ENCODE measurements around the gene LCN1.
"Not testable (repeated sequence)": the region's sequence is repeated elsewhere in the genome, so short reads cannot be mapped to it uniquely, and the experiment has no call there.

LCN1 gene

DNA sequence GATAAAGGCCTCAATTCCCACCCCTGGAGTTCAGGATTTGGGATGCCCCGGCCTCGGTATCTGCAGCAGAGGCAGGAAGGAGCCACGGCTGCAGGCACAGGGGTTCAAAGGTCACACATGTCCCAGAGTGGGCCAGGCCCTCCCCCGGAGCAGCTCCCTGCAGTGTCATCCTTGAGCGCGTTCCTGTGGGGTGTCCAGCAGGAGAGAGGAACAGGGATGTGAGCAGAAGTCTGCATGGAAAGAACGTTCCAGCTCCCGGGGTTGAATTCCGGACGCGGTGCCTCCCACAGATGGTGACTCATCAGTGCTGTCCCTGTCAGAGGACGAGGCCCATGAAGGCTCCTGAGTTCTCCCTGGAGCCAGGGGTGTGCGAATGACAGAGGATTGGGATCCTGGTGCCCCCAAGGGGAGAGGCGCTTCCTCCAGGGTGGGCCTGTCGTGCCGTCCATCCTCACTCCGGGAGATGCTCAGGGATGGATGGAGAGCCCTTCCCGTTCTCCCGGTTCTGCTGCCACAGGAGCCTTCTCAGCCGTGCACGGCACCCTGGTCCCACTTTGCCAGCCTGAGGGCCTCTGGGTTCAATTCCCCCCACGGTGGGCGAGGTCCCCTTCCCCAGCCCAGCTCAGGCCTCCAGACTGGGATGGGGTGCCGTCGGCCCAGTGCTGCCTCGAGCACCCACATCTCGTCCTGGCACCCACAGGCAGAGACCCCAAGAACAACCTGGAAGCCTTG lies 3.1 kb downstream of the LCN1 start:
- peak; percentile 37 for DNase-seq

DNA sequence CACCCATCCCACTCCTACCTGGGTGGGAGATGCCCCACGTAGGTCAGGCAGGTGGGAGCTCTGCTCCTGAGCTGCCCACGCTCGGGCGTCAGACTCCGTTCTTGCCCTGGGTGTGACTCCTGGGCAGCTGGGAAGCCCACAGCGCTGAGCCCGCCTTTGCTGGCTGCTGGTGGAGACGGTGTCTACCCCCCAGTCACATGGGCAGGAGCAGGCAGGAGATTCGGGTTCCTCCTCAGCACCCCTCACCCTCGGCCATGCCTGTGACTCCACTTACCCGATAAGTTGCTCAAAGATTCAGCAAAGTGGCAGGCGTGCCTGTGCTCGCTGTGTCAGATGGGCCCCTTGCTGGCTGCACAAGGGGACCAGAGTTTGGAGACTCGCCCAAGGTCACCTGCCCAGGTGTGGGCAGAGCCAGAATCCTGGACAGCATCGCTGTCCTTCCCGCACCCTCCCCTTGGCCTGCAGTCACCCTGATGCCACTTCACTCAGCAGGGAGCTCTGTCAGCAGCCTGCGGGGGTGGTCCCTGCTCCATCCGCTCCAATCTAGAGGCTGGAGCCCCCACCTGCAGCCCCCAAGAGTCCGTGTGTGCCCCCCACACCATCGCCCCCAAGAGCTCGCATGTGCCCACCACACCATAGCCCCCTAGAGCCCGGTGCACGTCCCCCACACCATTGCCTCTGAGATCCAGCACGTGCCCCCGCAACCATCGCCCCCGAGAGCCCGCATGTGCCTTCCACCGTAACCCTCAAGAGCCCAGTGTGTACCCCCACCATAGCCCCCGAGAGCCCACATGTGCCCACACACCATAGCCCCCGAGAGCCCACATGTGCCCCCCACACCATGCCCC lies 4.2 kb downstream of the LCN1 start:
- DNase-seq = no peak

DNA sequence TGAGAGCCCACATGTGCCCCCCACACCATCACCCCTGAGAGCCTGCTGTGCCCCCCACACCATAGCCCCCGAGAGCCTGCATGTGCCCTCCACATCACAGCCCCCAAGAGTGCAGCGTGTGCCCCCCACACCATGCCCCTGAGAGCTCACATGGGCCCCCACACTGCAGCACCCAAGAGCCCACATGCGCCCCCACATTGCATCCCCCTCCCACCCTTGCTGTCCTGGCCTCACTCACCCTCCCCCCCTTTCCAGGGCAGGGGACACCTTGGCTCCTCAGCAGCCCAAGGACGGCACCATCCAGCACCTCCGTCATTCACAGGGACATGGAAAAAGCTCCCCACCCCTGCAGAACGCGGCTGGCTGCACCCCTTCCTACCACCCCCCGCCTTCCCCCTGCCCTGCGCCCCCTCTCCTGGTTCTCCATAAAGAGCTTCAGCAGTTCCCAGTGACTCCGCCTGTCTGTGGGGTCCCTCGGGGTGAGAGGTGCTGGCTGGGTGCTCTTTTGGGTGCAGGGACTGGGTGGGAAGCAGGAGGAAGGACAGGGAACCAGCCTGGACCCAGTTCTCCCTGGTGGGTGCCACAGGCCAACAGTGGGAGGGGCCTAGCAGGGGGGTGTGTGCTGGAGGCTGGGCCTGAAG lies 5.0 kb downstream of the LCN1 start:
- no peak for DNase-seq

DNA sequence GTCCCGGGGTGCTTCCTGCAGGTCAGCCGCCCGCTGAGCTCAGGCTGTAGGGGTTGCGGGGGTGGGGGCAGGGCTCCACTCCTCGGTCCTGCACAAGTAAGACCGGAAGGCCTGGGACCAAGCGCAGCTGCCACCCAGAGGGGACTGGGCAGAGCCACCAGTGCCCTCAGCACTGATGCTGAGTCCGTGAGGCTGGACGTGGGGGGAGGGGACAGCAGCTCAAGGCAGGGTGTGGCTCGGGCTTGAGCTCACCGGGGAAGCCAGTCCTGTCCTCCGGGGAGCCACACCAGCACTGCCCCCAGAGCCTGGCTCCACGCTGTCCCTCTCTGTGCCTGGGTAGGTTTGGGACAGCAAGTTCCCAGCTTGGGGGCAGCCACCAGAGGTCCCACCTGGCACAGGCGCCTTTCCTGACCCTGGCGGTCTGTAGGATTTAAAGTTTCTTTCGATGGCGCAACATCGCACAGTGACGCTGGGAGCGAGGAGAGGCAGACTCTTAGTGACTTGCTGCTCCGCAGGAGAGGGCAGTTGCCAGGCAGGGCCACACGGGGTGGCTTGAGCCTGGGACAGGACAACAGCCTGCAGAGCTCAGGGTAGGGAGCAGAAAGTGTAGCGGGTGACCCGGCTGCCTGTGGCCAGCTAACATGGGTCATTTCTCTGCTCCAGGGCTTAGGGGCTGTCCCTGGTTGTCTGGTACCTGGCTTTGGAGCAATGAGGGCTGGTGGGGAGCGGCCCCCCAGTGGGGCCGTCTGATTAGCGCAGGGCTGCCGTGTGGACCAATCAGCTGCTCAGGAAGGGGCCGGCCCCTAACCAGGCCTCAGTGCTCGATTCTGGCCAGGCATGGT lies 5.7 kb downstream of the LCN1 start:
- no peak for DNase-seq

DNA sequence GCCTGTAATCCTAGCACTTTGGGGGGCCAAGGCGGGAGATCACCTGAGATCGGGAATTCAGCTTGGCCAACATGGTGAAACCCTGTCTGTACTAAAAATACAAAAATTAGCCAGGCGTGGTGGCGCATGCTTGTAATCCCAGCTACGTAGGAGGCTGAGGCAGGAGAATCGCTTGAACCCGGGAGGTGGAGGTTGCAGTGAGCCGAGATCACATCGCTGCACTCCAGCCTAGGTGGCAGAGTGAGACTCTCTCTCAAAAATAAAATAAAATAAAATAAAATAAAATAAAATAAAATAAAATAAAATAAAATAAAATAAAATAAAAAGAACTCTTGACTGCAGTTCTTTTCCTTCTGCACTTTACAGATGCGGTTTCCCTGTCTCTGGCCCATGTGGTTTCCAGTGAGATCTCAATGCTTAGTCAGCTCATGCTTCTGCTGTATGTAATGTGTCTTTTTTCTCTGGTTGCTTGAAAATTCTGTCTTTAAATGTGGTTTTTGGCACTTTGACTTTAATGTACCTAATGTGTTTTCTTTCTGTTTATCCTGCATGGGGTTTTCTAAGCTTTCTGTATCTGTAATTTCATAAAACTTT lies 7.7 kb downstream of the LCN1 start:
- not testable (repeated sequence) for DNase-seq

DNA sequence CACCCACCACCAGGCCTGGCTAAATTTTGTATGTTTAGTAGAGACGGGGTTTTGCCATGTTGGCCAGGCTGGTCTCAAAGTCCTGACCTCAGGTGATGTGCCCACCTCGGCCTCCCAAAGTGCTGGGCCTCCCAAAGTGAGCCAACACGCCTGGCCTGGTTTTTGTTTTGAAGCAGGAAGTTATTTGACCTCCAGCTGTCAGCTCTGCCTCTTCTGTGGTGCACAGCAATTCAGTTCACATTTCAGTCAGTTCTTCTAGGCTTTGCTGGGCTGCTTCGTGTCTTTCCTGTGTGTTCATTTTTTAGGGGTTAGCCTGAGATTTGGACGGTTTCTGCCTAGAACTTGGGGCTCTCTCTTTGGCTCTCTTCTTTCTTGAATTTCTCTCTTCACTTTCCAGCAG lies 8.9 kb downstream of the LCN1 start:
- DNase-seq = no peak

DNA sequence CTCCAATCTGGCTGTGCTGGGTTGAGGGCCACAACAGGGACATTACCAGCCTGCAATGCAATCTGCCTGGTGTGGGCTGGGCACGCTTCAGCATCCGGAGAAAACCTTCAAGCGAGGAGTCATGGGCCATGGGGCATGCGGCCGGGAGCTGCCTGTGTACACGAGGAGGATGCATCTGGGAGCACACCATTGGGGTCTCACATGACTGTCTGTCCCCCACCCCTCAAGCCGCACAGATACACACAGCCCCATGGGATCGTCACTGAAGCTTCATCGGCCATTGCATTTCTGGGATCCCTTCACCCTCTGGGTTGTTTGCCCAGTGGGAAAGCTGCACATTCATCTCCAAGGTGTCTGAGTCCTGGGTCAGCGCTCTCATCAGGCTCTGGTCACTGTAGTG lies 9.9 kb downstream of the LCN1 start:
- no peak for DNase-seq

DNA sequence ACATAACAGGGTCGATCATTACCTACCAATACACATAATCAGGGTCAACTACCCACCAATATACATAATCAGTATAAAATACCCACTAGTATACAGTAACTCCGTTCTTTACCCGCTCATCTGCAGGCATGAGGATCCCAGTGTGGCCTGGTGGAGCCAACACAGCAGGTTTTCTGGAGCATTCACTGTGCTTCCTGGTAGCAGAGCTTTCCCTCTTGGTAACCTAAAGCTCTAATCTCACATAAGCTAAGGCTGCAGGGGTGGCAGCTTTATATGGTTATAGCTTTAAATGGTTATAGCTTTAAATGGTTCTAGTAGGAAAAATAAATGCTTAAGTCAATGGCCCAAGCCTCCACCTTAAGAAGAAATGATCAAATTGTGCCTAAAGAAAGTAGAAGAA lies 11.9 kb downstream of the LCN1 start:
- DNase-seq = no peak

DNA sequence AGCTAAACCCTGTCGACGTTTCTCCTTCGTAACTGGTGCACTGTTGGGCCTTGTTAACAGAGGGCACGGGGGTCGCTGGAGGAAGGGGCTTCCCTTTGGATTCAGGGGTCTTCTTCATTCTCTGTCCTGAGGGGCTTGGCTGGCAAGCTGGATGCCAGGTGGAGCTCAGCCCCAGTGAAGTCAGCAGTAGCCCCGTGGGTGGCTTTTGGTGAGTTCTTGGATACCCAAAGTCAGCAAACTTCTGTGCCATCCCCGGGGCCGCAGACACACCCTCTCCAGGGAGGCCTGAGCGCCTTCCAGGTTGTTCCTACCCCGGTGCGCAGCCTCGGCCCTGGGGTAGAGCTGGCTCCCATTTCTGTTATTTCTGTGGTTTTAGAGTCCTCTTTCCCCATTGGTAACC lies 12.4 kb downstream of the LCN1 start:
- DNase-seq = no peak

DNA sequence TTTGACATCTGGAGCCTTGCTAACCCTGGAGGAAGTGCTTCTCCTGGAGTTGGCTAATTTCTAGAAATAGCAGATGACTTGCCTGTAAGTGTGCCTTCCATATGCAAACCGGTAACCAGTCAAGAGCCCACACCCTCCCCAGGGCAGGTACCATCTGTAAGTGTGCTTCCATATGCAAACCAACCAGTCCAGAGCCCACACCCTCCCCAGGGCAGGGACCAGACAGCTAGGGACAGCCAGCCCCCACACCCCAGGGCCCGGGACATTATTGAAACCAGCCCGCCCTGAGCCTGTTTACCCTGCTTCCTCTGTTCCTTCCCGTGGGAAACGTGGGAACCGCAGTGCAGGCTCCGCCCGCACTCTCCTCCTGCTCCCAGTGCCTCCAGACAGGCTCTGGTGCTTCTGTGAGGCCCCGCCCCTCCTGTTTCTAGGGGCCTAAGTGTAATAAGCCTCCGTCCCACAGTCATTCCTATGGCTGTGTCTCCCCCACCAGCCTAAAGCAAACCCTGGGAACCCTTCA lies 13.0 kb downstream of the LCN1 start:
- DNase-seq = peak; percentile 10

DNA sequence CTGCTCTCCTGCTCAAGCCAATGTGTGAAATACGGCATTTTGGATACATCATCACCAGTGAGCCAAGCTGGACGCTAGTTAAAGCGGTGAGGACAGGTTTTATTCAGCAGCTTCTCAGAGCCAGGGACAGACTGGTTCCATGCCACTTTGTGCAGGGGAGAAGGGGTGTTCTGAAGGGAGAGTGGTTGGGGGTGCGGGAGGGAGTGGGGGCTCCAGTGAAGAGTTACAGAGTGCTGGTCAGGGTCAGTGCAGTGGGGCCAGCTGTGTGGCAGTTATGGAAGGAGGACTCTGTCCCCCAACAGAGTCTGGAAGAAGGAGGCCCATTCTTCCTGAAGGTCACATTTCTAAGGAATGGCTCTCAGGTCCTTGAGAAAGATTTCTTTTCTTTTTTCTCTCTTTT lies 13.6 kb downstream of the LCN1 start:
- DNase-seq = not testable (repeated sequence)

DNA sequence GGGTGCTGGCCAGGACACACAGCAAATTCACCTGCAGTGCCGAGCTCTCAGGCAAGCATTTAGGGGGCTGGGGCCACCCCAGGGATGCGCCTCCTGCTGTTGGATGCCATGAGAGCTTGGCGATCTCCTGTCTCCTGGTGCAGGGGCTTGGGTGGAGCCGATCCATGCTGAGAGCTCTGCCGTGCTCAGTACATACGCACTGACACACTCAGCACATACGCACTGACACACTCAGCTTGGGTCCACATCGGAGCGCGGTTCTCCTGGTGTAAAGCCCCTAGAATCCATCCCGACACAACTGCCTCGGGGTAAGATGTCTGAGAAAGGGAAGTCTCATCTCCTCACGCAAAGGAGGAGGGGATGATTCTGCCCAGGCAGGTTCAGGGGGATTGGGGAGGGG lies 14.4 kb downstream of the LCN1 start:
- DNase-seq = not testable (repeated sequence)

DNA sequence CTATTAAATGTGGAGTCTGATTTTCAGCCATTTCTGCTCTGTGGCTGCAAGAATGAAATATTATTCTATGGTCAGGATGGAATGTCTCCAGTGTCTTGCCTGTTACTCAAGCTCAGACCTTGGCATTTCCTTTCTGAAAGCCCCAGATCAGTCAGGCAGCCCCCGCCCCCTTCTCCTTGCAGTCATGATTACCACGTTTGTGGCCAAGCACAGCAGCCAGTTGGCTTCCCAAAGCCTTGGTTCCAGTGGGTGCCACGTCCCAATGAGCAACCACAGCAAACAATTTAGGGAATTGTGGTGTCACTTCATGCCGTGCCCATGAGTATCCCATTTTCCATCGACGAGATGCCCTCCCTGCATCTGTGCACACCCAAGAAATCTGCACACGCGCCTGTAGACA lies 15.0 kb downstream of the LCN1 start:
- DNase-seq = peak; percentile 79

DNA sequence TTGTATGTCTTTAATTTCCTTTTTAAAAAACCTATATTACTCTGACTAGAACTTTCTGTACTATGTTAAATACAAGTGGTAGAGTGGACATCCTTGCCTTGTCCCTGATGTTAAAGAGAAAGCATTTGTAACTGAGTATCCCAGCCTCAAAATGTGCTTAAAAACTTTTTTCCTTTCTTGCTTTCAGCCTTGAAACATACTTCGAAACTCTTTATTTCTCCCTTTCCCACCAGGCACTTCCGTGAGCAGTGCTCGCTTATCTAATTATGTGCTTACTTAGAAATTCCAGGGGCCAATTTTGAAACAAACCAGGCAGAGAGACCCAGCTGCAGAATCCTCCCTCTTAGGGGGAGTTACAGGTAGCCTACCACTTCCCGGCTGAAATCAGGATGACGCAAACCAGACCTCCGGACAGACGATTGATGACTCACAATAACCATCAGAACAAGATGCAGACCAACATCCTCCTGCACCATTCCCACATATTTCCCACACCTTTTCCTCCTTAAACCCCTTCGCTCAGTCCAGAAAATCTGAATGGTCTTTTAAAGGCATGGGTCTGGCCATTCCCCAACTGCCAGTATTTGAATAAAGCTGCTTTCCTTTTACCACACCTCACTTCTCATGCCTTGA lies 22.1 kb downstream of the LCN1 start:
- not testable (repeated sequence) for DNase-seq

DNA sequence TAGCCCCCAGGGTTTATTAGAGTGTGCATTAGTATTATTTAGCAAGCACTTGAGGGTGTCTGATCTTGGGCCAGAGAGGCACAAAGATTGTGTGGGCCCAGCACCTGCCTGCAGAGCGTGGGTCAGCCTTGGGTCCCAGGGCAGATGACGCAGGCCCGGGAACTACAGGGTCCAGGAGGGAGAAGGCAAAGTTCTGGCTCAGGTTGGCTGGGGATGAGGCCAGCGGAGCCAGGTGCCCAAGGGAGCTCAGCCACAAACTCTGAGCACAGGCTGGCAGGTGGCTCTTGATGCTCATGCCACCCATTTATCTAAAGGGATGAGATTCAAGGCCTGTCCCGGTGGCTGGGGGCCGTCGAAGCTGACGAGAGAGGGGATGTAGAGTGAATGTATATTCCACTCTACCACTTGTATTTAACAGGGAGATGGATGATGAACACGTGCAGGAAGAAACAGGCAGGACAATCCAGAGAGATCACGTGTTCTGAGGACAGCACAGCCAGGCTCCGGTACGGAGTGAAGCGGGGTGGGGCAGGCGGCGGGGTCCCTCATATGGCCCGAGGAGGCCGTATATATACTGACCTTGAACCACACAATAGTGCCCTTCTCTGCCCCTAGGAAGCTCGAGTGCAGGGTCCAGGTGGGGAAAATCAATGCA lies 23.9 kb downstream of the LCN1 start:
- no peak for DNase-seq

DNA sequence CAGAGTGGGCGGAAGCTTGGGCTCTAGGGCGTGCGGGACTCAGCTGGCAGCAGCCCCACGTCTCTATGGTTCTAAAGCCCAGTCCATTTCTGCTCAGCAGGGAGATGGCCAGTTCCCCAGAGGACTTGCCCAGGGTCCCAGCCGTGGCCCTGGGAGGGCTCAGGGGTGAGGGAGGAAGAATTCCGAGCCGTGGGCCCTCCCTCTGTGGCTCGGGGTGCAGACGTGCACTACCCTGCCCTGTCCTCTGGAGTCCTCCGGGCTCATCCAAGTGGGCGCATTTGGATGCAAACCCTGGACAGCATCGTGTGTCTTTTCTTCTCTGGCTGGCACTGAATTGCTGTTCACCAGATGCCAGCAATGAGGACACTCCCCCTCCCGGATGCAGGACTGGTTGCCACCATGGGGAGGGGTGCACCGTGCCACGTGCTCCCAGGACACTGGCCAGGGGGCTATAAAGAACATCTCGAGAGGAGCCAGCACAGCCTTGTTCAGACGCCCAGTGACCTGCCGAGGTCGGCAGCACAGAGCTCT lies 24.5 kb downstream of the LCN1 start, which contains the start of gene OBP2A:
Gene OBP2A, plus strand, starts transcription at position 481 of the 531 bp plus-strand sequence. CDS start 55 bp downstream, outside the sequence.
- DNase-seq = not testable (repeated sequence)

DNA sequence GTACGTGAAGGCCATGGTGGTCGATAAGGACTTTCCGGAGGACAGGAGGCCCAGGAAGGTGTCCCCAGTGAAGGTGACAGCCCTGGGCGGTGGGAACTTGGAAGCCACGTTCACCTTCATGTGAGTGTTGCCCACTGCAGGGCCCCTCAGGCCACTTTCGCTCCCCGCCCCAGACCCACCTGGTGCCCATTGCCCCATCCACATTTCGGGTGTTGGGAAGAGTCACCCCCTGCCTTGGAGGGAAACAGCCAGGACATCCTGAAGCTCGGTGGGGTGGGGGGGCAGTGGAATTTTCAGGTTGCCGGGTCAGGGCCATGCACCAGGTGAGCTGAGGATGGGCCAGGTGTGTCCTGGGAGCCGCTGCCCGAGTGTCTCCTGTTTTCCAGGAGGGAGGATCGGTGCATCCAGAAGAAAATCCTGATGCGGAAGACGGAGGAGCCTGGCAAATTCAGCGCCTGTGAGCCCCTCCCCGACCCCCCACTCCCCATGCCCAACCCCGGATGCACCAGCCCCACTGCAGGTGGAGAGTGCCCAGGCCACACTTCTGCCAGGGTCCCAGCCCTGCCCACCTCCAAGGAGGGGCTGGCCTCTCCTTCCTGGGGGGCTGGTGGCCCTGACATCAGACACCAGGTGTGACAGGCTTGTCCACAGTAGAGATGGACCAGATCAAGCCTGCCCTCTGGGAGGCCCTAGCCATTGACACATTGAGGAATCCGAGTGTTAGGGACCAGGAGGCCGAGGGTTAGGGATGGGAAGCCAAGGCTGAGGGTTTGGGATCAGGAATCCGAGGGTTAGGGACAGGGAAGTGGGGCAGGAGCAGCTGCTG lies 25.8 kb downstream of the LCN1 start:
- not testable (repeated sequence) for DNase-seq

DNA sequence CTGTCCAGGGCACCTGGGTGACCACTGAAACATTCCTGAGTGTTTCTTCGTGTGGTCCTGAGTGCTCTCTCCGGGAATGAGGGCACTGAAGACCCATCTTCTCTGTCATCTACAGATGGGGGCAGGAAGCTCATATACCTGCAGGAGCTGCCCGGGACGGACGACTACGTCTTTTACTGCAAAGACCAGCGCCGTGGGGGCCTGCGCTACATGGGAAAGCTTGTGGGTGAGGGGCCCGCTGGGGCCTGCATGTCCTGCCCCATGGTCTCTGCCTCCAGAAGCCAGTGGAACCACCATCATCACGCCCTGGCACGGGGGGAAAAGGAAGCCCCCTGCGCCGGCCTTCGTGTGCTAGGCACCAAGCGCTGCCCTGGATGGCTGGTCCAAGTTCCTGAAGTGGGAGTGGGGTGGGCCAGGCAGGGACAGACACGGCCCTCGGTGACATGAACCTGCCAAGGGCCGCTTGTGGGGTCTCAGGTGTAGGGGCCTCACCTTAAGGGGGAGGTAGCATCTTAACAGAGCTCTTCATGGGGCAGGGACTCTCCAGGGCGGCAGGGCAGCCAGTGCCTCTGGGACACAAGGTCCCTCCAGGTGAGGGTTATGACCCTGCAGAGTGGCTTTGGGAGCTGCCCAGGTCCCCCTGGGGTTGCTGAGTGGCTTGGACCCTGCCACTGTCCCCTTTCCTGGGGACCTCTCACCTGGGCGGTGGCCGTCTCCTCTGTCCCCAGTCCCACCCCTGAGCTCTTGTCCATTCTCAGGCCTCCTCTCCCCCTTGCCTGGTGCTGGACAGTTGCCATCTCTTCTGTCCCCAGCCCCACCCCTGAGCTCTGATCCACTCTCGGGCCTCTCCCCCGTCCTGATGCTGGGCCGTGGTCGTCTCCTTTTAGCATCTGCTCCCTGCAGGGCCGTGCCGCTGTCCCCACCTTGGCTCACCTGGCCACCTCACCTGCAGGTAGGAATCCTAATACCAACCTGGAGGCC lies 26.8 kb downstream of the LCN1 start:
- no peak for DNase-seq
